GM23338 (cell line): ENCODE data around the gene MERTK. TPM values are rescaled to one million over a fixed set of nuclear protein-coding genes. Genes with fewer than 3 reads are reported as not detected.

Source experiments
- ATAC-seq: fragments of 200-7000 bp; cut with Tn5 transposase; 3 replicates; pipeline ENCODE4 v1.9.1; 2020
- DNase-seq: peaks from one replicate; pipeline ENCODE4 v3.0.0-alpha.2; 2015; ENCODE audit warnings: low spot score
- H2AFZ ChIP-seq: fragments of 200-600 bp; sonication (generic); 2 replicates; pipeline ENCODE4 v1.8.0; 2016; ENCODE audit warnings: antibody characterized with exemption, mild to moderate bottlenecking, moderate library complexity
- H3F3A ChIP-seq: fragments of 200-600 bp; sonication (generic); replicated peaks from 2 replicates; pipeline ENCODE4 v1.8.0; 2017; ENCODE audit warnings: antibody characterized with exemption, mixed run types, low read depth
- H3K27ac ChIP-seq: fragments of 200-600 bp; sonication (generic); 2 replicates; pipeline ENCODE4 v1.6.1; 2016; ENCODE audit warnings: low read depth
- H3K27me3 ChIP-seq: fragments of 200-600 bp; sonication (generic); 2 replicates; pipeline ENCODE4 v1.8.0; 2016; ENCODE audit warnings: mild to moderate bottlenecking, mixed run types, moderate library complexity; ENCODE audit not compliant: insufficient read depth
- H3K36me3 ChIP-seq: fragments of 200-600 bp; sonication (generic); 2 replicates; pipeline ENCODE4 v1.8.0; 2016; ENCODE audit warnings: mild to moderate bottlenecking; ENCODE audit not compliant: insufficient read depth
- H3K4me1 ChIP-seq: fragments of 200-600 bp; sonication (generic); 2 replicates; pipeline ENCODE4 v1.8.0; 2016; ENCODE audit warnings: mild to moderate bottlenecking, moderate library complexity; ENCODE audit not compliant: insufficient read depth
- H3K4me2 ChIP-seq: fragments of 200-600 bp; sonication (generic); 2 replicates; pipeline ENCODE4 v1.7.1; 2017; ENCODE audit warnings: mixed run types
- H3K4me3 ChIP-seq: fragments of 200-600 bp; sonication (generic); 2 replicates; pipeline ENCODE4 v1.6.1; 2016; ENCODE audit warnings: mixed run types
- H3K79me2 ChIP-seq: fragments of 200-600 bp; sonication (generic); replicated peaks from 2 replicates; pipeline ENCODE4 v1.8.0; 2017; ENCODE audit warnings: mild to moderate bottlenecking; ENCODE audit not compliant: insufficient read depth
- H3K9me2 ChIP-seq: fragments of 200-600 bp; sonication (generic); 2 replicates; pipeline ENCODE4 v1.8.0; 2017; ENCODE audit not compliant: insufficient read depth
- H4K20me1 ChIP-seq: fragments of 200-600 bp; sonication (generic); replicated peaks from 2 replicates; pipeline ENCODE4 v1.8.0; 2017; ENCODE audit warnings: mild to moderate bottlenecking; ENCODE audit not compliant: insufficient read depth
- H3K27ac Mint-ChIP-seq: 2 replicates; pipeline ENCODE4 v1.8.0; 2020; ENCODE audit warnings: inconsistent platforms, mild to moderate bottlenecking, moderate library complexity, mixed read lengths
- H3K27me3 Mint-ChIP-seq: 3 replicates; pipeline ENCODE4 v1.8.0; 2022; ENCODE audit warnings: low read depth, mild to moderate bottlenecking, moderate library complexity, mixed read lengths, inconsistent platforms; ENCODE audit not compliant: insufficient read depth, poor library complexity
- H3K36me3 Mint-ChIP-seq: 3 replicates; pipeline ENCODE4 v1.8.0; 2021; ENCODE audit warnings: low read depth, mild to moderate bottlenecking, inconsistent platforms, moderate library complexity, mixed read lengths
- H3K4me1 Mint-ChIP-seq: 3 replicates; pipeline ENCODE4 v1.8.0; 2020; ENCODE audit warnings: mild to moderate bottlenecking, inconsistent platforms, mixed read lengths
- H3K4me3 Mint-ChIP-seq: 3 replicates; pipeline ENCODE4 v1.8.0; 2021; ENCODE audit warnings: moderate library complexity, mild to moderate bottlenecking, inconsistent platforms, mixed read lengths
- H3K9me3 Mint-ChIP-seq: 3 replicates; pipeline ENCODE4 v1.8.0; 2020; ENCODE audit warnings: moderate library complexity, mild to moderate bottlenecking, inconsistent platforms, mixed read lengths
- ETS1 ChIP-seq: IDR thresholded peaks from 2 replicates; pipeline ENCODE4 v1.6.1; 2016; ENCODE audit warnings: antibody characterized with exemption
- EZH2 ChIP-seq: fragments of 200-600 bp; sonication (generic); IDR thresholded peaks from one replicate; pipeline ENCODE4 v1.8.0; 2017; ENCODE audit warnings: antibody characterized with exemption, mild to moderate bottlenecking, low read depth; ENCODE audit not compliant: unreplicated experiment
- EZH2phosphoT487 ChIP-seq: fragments of 200-600 bp; sonication (generic); IDR thresholded peaks from one replicate; pipeline ENCODE4 v1.8.1; 2018; ENCODE audit warnings: antibody characterized with exemption; ENCODE audit not compliant: unreplicated experiment
- JUNB ChIP-seq: IDR thresholded peaks from one replicate; pipeline ENCODE4 v1.6.1; 2016; ENCODE audit warnings: antibody characterized with exemption; ENCODE audit not compliant: unreplicated experiment
- NANOG ChIP-seq: IDR thresholded peaks from 2 replicates; pipeline ENCODE4 v1.6.1; 2016; ENCODE audit warnings: antibody characterized with exemption, borderline replicate concordance
- POLR2AphosphoS5 ChIP-seq: IDR thresholded peaks from 2 replicates; pipeline ENCODE4 v1.6.1; 2016; ENCODE audit warnings: antibody characterized with exemption, low read depth
- STAT1 ChIP-seq: IDR thresholded peaks from one replicate; pipeline ENCODE4 v1.6.1; 2016; ENCODE audit warnings: antibody characterized with exemption; ENCODE audit not compliant: unreplicated experiment
- ZNF114 ChIP-seq: fragments of 250-450 bp; sonication (Bioruptor Pico); IDR thresholded peaks from 2 replicates; pipeline ENCODE4 v1.5.0; 2020; ENCODE audit warnings: mild to moderate bottlenecking, moderate library complexity
- ZNF331 ChIP-seq: fragments of 250-450 bp; sonication (Bioruptor Pico); IDR thresholded peaks from 2 replicates; pipeline ENCODE4 v1.5.0; 2020; ENCODE audit warnings: low read depth, mild to moderate bottlenecking, moderate library complexity
- ZNF462 ChIP-seq: fragments of 250-450 bp; sonication (Bioruptor Pico); IDR thresholded peaks from 2 replicates; pipeline ENCODE4 v1.5.0; 2020; ENCODE audit warnings: mild to moderate bottlenecking, moderate library complexity
- polyA plus RNA-seq: library from polyadenylated mRNA; unstranded; fragments of >200 nt; fragmentation: Nextera tagmentation; extraction: Ambion mirVana; gene quantifications from 2 replicates; pipeline ENCODE4 v1.2.1, GENCODE V29; 2016
- total RNA-seq: library from RNA; depleted of rRNA; stranded (reverse); fragments of >200 nt; shearing (Covaris generic); gene quantifications from 2 replicates; pipeline ENCODE4 v1.2.3, GENCODE V29; 2014
- TF ChIP-seq, protein P1 (sequence below): IDR thresholded peaks from one replicate; pipeline ENCODE4 v1.6.1; 2018; ENCODE audit warnings: antibody characterized with exemption; ENCODE audit not compliant: unreplicated experiment

Gene MERTK
- total and polyA plus RNA-seq, 2 experiments from 2014 or later = 3.0 to 9.0 TPM

GRCh38 chr2:111946294-111947114, 48.1 kb downstream of the MERTK start (continued):
- TF ChIP-seq, protein P1, sequence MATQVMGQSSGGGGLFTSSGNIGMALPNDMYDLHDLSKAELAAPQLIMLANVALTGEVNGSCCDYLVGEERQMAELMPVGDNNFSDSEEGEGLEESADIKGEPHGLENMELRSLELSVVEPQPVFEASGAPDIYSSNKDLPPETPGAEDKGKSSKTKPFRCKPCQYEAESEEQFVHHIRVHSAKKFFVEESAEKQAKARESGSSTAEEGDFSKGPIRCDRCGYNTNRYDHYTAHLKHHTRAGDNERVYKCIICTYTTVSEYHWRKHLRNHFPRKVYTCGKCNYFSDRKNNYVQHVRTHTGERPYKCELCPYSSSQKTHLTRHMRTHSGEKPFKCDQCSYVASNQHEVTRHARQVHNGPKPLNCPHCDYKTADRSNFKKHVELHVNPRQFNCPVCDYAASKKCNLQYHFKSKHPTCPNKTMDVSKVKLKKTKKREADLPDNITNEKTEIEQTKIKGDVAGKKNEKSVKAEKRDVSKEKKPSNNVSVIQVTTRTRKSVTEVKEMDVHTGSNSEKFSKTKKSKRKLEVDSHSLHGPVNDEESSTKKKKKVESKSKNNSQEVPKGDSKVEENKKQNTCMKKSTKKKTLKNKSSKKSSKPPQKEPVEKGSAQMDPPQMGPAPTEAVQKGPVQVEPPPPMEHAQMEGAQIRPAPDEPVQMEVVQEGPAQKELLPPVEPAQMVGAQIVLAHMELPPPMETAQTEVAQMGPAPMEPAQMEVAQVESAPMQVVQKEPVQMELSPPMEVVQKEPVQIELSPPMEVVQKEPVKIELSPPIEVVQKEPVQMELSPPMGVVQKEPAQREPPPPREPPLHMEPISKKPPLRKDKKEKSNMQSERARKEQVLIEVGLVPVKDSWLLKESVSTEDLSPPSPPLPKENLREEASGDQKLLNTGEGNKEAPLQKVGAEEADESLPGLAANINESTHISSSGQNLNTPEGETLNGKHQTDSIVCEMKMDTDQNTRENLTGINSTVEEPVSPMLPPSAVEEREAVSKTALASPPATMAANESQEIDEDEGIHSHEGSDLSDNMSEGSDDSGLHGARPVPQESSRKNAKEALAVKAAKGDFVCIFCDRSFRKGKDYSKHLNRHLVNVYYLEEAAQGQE = no peak
- TF ChIP-seq POLR2AphosphoS5 = no peak
- no peak for TF ChIP-seq EZH2
- TF ChIP-seq STAT1 = no peak
- no peak for TF ChIP-seq EZH2phosphoT487

DNA sequence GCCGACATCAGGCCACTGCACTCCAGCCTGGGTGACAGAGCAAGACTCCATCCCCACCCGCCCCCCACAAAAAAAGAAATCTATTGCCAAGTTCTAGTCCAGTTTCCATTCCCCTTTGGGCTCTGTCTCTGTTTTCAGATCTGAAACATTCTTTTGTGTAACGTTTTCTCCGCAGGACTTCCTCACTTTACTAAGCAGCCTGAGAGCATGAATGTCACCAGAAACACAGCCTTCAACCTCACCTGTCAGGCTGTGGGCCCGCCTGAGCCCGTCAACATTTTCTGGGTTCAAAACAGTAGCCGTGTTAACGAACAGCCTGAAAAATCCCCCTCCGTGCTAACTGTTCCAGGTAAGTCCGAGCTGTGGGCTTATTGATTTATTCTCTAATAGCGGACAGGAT, 48.8 kb downstream of the MERTK start:
- no peak for ATAC-seq
- H3K27ac ChIP-seq = no peak overlapping the region
- H3K9me3 Mint-ChIP-seq = no peaks in the 10 kb centered on the region
- TF ChIP-seq JUNB = no peak
- no peak for TF ChIP-seq EZH2phosphoT487
- TF ChIP-seq ZNF462 (CRISPR knock-in tag) = no peak
- TF ChIP-seq STAT1 = no peak
- no peak for TF ChIP-seq NANOG
- TF ChIP-seq ZNF331 = no peak
- no peak for TF ChIP-seq POLR2AphosphoS5
- TF ChIP-seq ZNF114 (CRISPR knock-in tag) = no peak
- TF ChIP-seq ETS1 = no peak

More for the DNA sequence above, 48.8 kb downstream of the MERTK start:
- Histone ChIP-seq H2AFZ (no peak overlapping the region), H3K4me2 (no peak overlapping the region), H3K36me3 (no peaks in the 10 kb centered on the region), H3K27me3 (no peaks in the 10 kb centered on the region), H3F3A (no peaks in the 10 kb centered on the region), H3K79me2 (no peaks in the 10 kb centered on the region), H4K20me1 (peaks cover 8% of the 10 kb centered on the region; the same call in 1 of the 2 replicates), H3K4me1 (no peaks in the 10 kb centered on the region), H3K9me2 (no peaks in the 10 kb centered on the region), H3K4me3 (no peak overlapping the region)
- H3K27me3 Mint-ChIP-seq = peaks cover 5% of the 10 kb centered on the region
- DNase-seq = no peak
- no peak overlapping the region for H3K27ac Mint-ChIP-seq
- H3K4me1 Mint-ChIP-seq = peaks cover 15% of the 10 kb centered on the region
- H3K4me3 Mint-ChIP-seq = no peak overlapping the region
- H3K36me3 Mint-ChIP-seq = peaks cover 12% of the 10 kb centered on the region; the same call in 2 of the 3 replicates
